H1 (cell line): ENCODE data around the gene HSD17B4. TPM values are rescaled to one million over a fixed set of nuclear protein-coding genes. Genes with fewer than 3 reads are reported as not detected.

Experiments used
- BRCA1 ChIP-seq: IDR thresholded peaks from 2 replicates; pipeline ENCODE4 v1.6.1; 2012; ENCODE audit warnings: low read depth, low read length, improper control_type of control experiment
- CEBPB ChIP-seq: IDR thresholded peaks from 2 replicates; pipeline ENCODE4 v1.6.1; 2012; ENCODE audit warnings: low read depth, low read length
- CHD1 ChIP-seq: IDR thresholded peaks from 2 replicates; pipeline ENCODE4 v1.6.1; 2012; ENCODE audit warnings: low read depth, low read length, improper control_type of control experiment
- CREB1 ChIP-seq: IDR thresholded peaks from 2 replicates; pipeline ENCODE4 v1.6.1; 2012; ENCODE audit warnings: inconsistent platforms
- CTBP2 ChIP-seq: IDR thresholded peaks from 2 replicates; pipeline ENCODE4 v1.7.0; 2011; ENCODE audit warnings: borderline replicate concordance, mild to moderate bottlenecking, moderate library complexity, mixed read lengths, low read length; ENCODE audit not compliant: insufficient read depth, insufficient read length
- CTCF ChIP-seq, 3 experiments: IDR thresholded peaks; 1 replicate in 2 of 3; 2 replicates in 1 of 3; pipeline versions ENCODE4 v1.5.1 to v1.6.1; 2011; ENCODE audit warnings: low read length in 3 of 3, mild to moderate bottlenecking in 3 of 3, inconsistent platforms in 2 of 3, low read depth in 1 of 3, moderate library complexity in 1 of 3; ENCODE audit not compliant: insufficient read depth in 1 of 3; ENCODE audit errors: control extremely low read depth in 1 of 3
- EGR1 ChIP-seq: IDR thresholded peaks from 2 replicates; pipeline ENCODE4 v1.6.1; 2011; ENCODE audit warnings: low read depth, low read length, borderline replicate concordance
- JUN ChIP-seq: IDR thresholded peaks from 2 replicates; pipeline ENCODE4 v1.6.1; 2011; ENCODE audit warnings: low read depth, mild to moderate bottlenecking, improper control_type of control experiment, low read length
- KDM1A ChIP-seq: fragments of 200-600, 300-600 bp; sonication (generic); IDR thresholded peaks from 2 replicates; pipeline ENCODE4 v1.7.1; 2016; ENCODE audit warnings: mild to moderate bottlenecking, low read length, borderline replicate concordance
- KDM5A ChIP-seq: fragments of 200-600 bp; IDR thresholded peaks from 2 replicates; pipeline ENCODE4 v1.7.1; 2012; ENCODE audit warnings: mild to moderate bottlenecking, low read length, inconsistent platforms, mixed read lengths
- PHF8 ChIP-seq: fragments of 200-600 bp; sonication (generic); conservative IDR thresholded peaks from 2 replicates; pipeline ENCODE4 v1.7.1; 2012; ENCODE audit warnings: low read depth, mild to moderate bottlenecking, inconsistent platforms, low read length, moderate library complexity
- RFX5 ChIP-seq: IDR thresholded peaks from 2 replicates; pipeline ENCODE4 v1.6.1; 2011; ENCODE audit warnings: low read depth, low read length, improper control_type of control experiment, borderline replicate concordance
- RXRA ChIP-seq: IDR thresholded peaks from 2 replicates; pipeline ENCODE4 v1.6.1; 2011; ENCODE audit warnings: low read depth, mild to moderate bottlenecking, low read length, moderate library complexity; ENCODE audit not compliant: insufficient read depth
- SAP30 ChIP-seq: fragments of 300-600 bp; sonication (generic); IDR thresholded peaks from 2 replicates; pipeline ENCODE4 v1.7.1; 2012; ENCODE audit warnings: low read length, moderate library complexity, mild to moderate bottlenecking, inconsistent platforms; ENCODE audit not compliant: insufficient read depth, insufficient replicate concordance
- SP4 ChIP-seq: IDR thresholded peaks from 2 replicates; pipeline ENCODE4 v1.6.1; 2012; ENCODE audit warnings: low read length, inconsistent platforms
- SUZ12 ChIP-seq: fragments of 200-600 bp; sonication (generic); IDR thresholded peaks from 2 replicates; pipeline ENCODE4 v1.6.1; 2012; ENCODE audit warnings: mild to moderate bottlenecking, inconsistent platforms, low read length, moderate library complexity, mixed read lengths
- polyA plus RNA-seq, 7 experiments: library from polyadenylated mRNA; depleted of rRNA in 3 of 7; stranded (reverse) in 5 of 7; unstranded in 2 of 7; fragments of >200 nt in 5 of 7; fragments of 200-250 nt in 2 of 7; gene quantifications; 1 replicate in 5 of 7; 2 replicates in 1 of 7; 4 replicates in 1 of 7; pipeline versions ENCODE4 v1.2.1 to v1.2.3, GENCODE V29; 2011 to 2013; ENCODE audit warnings: missing spikeins in 2 of 7, mixed read lengths in 2 of 7
- total RNA-seq: library from RNA; stranded (reverse); fragmentation: NEBNext Ultra II Directional; extraction: Animal tissue kit (Norgen Biotek cat#: 25700); gene quantifications from 2 replicates; pipeline ENCODE4 v1.2.1, GENCODE V29; 2021

Gene HSD17B4
- total and polyA plus RNA-seq, 2 of the 8 experiments (the other 6 are each of a cell fraction or from before 2014, with no cell fraction given): 305 to 369 TPM

GRCh38 chr5:119578937-119579336, 126.6 kb downstream of the HSD17B4 start (continued):
- no peak for TF ChIP-seq BRCA1
- TF ChIP-seq PHF8: no peak
- TF ChIP-seq CREB1: no peak
- TF ChIP-seq JUN: no peak
- no peak for TF ChIP-seq SP4
- no peak for TF ChIP-seq EGR1
- no peak for TF ChIP-seq KDM5A
- no peak for TF ChIP-seq CTBP2
- no peak for TF ChIP-seq CEBPB
- TF ChIP-seq SAP30: no peak
- TF ChIP-seq RXRA: no peak
- no peak for TF ChIP-seq CHD1
- TF ChIP-seq KDM1A: no peak
- TF ChIP-seq RFX5: no peak
- TF ChIP-seq SUZ12: no peak
- TF ChIP-seq CTCF (IDR thresholded peaks at IDR 0.05; ENCODE audit: control extremely low read depth in 1 of 3, insufficient read depth in 1 of 3, low read depth in 1 of 3, low read length in 3 of 3): peak in 2 of 3 experiments; percentile 47 to 60; a peak in 3 of 4 replicates
